SKM-1 (cell line): ENCODE data around the gene RPL13A.

Experiments used
- DNase-seq: peaks from one replicate; lab custom pipeline; 2025; ENCODE audit not compliant: unreplicated experiment; lab: John Stamatoyannopoulos, UW

RPL13A gene

GRCh38 chr19:49479975-49480628, 7.3 kb upstream of the RPL13A start:
- no peak for DNase-seq

- DNase-seq, result no peak
Measured at GRCh38 chr19:49481020-49481683, 6.3 kb upstream of the RPL13A start.

GRCh38 chr19:49486232-49486631, 1.2 kb upstream of the RPL13A start:
- DNase-seq, result no peak

GRCh38 chr19:49486710-49487276, 615 bp upstream of the RPL13A start:
- no peak for DNase-seq

GRCh38 chr19:49488046-49488862, 846 bp downstream of the RPL13A start:
- no peak for DNase-seq

GRCh38 chr19:49488863-49489537, 1.6 kb downstream of the RPL13A start:
- no peak for DNase-seq

DNA sequence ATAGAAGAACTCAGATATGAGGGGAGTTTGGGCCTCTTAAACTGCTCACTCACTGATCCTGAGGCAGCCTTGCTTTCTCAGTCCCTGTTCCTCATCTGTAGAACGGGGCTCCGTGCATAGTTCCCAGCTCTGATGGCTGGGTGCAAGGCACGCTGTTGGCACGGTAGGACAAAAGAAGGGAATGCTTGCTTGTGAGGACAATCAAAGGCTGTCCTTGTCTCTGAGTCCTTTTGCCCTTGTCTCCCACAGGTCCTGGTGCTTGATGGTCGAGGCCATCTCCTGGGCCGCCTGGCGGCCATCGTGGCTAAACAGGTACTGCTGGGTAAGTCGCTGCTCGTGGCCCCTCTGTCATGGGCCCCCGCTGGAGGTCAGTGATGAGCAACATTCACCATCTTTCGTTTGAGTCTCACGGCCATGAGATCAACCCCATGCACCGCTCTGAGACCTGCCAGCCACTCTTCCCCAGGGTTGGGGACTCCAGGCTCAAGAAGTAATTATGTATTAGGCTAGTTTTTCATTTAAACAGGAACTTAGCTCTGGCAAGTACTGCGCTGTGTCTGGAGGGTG, 2.3 kb downstream of the RPL13A start:
- no peak for DNase-seq

DNA sequence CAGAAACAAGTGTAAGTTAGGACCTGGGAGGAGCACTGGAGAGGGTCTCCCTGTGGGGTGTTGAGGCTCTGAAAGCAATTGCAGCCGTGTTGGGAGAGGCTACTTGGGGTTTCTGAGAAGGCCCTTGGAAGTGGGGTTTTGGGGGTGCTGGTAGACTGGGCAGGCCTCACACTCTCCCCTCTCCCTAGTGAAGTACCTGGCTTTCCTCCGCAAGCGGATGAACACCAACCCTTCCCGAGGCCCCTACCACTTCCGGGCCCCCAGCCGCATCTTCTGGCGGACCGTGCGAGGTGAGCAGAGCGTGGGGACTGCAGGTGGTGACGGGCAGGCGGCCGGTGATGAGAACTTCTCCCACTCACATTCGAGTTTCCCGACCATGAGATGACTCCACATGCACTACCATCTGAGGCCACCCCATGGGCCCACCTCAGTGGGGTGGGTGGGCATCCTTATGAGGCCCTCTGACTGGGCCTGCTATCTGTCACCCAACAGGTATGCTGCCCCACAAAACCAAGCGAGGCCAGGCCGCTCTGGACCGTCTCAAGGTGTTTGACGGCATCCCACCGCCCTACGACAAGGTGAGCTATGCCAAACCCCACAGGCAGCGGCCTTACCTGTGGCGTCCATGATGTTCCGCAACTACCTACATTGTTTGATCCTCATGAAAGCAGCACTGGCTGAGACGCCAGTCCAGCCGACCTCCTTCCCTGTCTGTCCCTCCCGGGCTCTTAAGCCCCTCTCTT, 3.0 kb downstream of the RPL13A start:
- DNase-seq, result no peak

GRCh38 chr19:49491030-49491803, 3.8 kb downstream of the RPL13A start:
- no peak for DNase-seq

DNA sequence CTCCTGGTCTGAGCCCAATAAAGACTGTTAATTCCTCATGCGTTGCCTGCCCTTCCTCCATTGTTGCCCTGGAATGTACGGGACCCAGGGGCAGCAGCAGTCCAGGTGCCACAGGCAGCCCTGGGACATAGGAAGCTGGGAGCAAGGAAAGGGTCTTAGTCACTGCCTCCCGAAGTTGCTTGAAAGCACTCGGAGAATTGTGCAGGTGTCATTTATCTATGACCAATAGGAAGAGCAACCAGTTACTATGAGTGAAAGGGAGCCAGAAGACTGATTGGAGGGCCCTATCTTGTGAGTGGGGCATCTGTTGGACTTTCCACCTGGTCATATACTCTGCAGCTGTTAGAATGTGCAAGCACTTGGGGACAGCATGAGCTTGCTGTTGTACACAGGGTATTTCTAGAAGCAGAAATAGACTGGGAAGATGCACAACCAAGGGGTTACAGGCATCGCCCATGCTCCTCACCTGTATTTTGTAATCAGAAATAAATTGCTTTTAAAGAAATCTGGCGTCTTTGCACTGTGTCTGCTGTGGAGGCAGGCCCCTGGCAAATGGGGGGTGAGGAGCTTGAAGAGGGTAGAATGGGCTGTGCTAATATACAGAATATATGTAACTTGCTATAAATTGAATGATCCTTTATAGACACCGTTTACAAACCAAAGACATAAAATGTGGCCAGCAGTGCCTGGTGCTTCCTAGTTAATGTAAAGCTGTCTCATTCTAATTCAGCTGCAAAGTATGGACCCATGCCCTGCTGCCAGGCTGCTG, 4.6 kb downstream of the RPL13A start:
- DNase-seq, result no peak

DNA sequence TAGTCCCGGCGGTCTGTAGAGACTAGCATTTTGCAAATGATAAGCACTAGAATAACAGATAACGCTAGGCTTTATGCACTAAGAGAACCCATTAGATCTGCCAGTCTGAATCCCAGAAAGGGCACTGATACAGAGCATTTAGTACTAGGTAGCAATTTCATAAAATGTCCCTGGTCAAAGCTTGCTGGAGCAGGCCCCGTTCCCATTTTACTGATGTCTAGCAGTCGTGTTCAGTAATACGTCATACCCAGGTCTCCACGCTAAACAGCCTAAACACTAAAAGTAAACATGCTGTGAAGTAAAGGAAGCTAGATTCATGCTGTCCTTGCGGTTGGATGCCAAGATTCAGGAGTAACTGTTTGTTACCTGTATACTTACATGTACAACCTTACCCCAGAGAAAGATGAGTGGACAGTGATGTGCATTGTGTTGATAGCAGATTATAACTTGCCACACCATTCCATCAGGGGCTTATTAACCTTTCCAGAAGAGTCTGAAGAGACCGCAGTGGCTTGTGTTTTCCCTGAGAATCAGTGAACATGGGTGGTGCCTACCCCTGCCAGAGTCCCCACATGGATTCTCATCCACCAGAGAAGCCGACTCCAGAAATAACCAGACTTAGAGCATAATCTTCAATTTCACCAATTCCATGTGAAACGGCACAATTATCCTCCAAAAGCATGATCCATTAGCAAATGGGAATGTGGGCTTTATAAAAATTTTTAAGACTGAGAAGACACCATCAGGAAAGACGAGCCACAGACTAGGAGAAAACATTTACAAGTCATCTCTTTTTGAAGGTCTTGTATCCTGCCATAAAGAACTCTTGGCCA, 5.4 kb downstream of the RPL13A start:
- DNase-seq, result no peak

GRCh38 chr19:49496574-49497008, 9.2 kb downstream of the RPL13A start:
- DNase-seq, result no peak

DNA sequence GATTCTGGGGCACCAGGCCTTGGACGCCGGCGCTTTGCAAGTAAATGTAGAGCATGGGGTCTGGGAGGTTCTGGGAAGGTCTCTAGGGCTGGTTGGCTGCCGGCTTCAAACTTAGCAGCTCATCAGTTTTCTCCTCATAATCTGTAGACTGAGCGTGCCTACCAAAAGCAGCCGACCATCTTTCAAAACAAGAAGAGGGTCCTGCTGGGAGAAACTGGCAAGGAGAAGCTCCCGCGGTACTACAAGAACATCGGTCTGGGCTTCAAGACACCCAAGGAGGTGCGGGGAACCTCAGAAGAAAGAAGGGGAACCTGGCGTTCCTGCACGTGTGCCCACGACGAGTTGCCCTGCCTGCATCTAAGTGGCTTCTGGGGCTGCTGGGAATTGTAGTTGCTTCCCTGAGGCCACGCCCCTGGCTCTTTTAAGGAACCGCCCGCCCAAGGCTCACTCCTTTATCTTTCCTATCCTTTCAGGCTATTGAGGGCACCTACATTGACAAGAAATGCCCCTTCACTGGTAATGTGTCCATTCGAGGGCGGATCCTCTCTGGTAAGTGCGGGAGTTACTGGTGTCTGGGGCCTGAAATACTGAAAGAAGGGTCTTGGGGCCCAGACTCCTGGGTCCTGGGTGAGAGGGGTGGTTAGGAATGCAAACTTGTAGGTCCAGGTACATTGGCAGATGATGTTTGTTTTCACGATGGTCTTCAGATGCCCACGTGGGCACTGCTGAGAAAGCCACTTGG, 9.8 kb downstream of the RPL13A start:
- peak; percentile 31 for DNase-seq

GRCh38 chr19:49497789-49498103, 10.3 kb downstream of the RPL13A start:
- no peak for DNase-seq

GRCh38 chr19:49498475-49498874, 11.1 kb downstream of the RPL13A start:
- DNase-seq, result no peak

- no peak for DNase-seq
Measured at GRCh38 chr19:49499030-49499670, 11.7 kb downstream of the RPL13A start.
